BE2C (cell line): ENCODE measurements around the gene OTUB2.

Experiments
- DNase-seq: peaks from one replicate; pipeline ENCODE4 v3.0.0-alpha.2; 2020
- H3K27me3 ChIP-seq: fragments of 250-450 bp; sonication (Bioruptor Pico); 2 replicates; pipeline ENCODE4 v1.5.1; 2020; ENCODE audit warnings: mild to moderate bottlenecking
- H3K36me3 ChIP-seq: fragments of 250-450 bp; sonication (Bioruptor Pico); 2 replicates; pipeline ENCODE4 v1.5.1; 2020; ENCODE audit warnings: mild to moderate bottlenecking
- H3K4me1 ChIP-seq: fragments of 250-450 bp; sonication (Bioruptor Pico); 2 replicates; pipeline ENCODE4 v1.5.1; 2020
- H3K4me3 ChIP-seq: 2 replicates; pipeline ENCODE4 v1.5.1; 2011; ENCODE audit warnings: low read depth, low read length
- H3K9me3 ChIP-seq: fragments of 250-450 bp; sonication (Bioruptor Pico); 2 replicates; pipeline ENCODE4 v1.5.1; 2020
- TF ChIP-seq, protein P1 (sequence below): IDR thresholded peaks from 2 replicates; pipeline ENCODE4 v1.5.1; 2012; ENCODE audit warnings: mild to moderate bottlenecking, low read depth, low read length

The OTUB2 gene

GRCh38 chr14:93993382-93993781 is 32.8 kb upstream of the OTUB2 start:
- TF ChIP-seq, protein P1, sequence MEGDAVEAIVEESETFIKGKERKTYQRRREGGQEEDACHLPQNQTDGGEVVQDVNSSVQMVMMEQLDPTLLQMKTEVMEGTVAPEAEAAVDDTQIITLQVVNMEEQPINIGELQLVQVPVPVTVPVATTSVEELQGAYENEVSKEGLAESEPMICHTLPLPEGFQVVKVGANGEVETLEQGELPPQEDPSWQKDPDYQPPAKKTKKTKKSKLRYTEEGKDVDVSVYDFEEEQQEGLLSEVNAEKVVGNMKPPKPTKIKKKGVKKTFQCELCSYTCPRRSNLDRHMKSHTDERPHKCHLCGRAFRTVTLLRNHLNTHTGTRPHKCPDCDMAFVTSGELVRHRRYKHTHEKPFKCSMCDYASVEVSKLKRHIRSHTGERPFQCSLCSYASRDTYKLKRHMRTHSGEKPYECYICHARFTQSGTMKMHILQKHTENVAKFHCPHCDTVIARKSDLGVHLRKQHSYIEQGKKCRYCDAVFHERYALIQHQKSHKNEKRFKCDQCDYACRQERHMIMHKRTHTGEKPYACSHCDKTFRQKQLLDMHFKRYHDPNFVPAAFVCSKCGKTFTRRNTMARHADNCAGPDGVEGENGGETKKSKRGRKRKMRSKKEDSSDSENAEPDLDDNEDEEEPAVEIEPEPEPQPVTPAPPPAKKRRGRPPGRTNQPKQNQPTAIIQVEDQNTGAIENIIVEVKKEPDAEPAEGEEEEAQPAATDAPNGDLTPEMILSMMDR: no peak
- no peaks in the 10 kb centered on the region for H3K27me3 ChIP-seq
- no peaks in the 10 kb centered on the region for H3K4me1 ChIP-seq
- H3K4me3 ChIP-seq: no peak overlapping the region
- no peaks in the 10 kb centered on the region for H3K9me3 ChIP-seq
- no peak for DNase-seq
- H3K36me3 ChIP-seq: no peaks in the 10 kb centered on the region

DNA sequence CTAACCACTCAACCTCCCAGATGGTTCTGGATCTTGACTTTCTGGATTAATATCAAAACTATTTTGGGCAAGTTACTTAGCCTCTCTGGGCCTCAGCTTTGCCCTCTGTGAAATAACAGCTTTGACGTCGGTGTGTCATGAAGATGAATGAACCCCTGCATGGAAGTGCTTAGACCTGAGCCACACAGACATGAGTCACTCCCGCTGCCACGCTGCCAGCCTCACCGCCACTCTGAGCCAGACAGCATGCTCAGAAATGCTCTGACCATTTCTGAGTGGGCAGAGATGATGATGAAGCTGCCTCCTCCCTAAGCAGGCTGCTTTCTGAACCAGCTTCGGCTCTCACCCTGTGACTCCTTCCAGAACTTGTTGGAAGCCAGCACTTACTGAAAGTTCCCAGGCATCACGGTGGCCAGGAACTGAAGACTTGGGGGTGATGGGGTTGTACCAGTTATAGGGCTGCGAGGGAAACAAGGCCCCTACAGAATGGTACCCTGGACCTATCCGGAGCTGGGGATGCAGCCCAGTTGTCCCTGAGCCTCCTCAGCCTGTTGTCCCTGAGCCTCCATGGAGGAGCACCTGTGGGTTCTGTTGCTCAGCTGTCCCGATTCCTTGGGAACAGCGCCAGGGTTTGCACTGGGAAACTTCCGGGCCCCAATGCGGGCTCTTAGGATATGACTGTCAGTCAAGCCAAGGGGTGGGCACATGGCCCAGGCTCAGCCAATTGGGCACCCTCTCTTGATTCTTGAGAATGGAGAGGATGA is 31.0 kb upstream of the OTUB2 start:
- H3K36me3 ChIP-seq: no peaks in the 10 kb centered on the region
- no peaks in the 10 kb centered on the region for H3K9me3 ChIP-seq
- no peak for DNase-seq
- H3K4me1 ChIP-seq: no peaks in the 10 kb centered on the region
- no peak overlapping the region for H3K4me3 ChIP-seq
- TF ChIP-seq, protein P1: no peak
- H3K27me3 ChIP-seq: no peaks in the 10 kb centered on the region

- H3K27me3 ChIP-seq: no peaks in the 10 kb centered on the region
- H3K4me1 ChIP-seq: no peaks in the 10 kb centered on the region
- H3K36me3 ChIP-seq: no peaks in the 10 kb centered on the region
- no peak overlapping the region for H3K4me3 ChIP-seq
- TF ChIP-seq, protein P1: no peak
- no peak for DNase-seq
- no peaks in the 10 kb centered on the region for H3K9me3 ChIP-seq
Measured at GRCh38 chr14:93996130-93996695, 29.9 kb upstream of the OTUB2 start.

GRCh38 chr14:93997082-93997481 is 29.1 kb upstream of the OTUB2 start, which contains the start of gene CCDC197:
TSS of gene CCDC197 (plus strand) at chr14:93997301. CDS start at chr14:93998132, 831 bp downstream.
- Histone ChIP-seq H3K27me3 (no peaks in the 10 kb centered on the region), H3K9me3 (no peaks in the 10 kb centered on the region), H3K36me3 (no peaks in the 10 kb centered on the region), H3K4me1 (no peaks in the 10 kb centered on the region), H3K4me3 (no peak within 1 kb of the TSS)
- no peak for DNase-seq
- TF ChIP-seq, protein P1: no peak

- Histone ChIP-seq H3K4me1 (no peaks in the 10 kb centered on the region), H3K36me3 (no peaks in the 10 kb centered on the region), H3K4me3 (no peak overlapping the region), H3K27me3 (no peaks in the 10 kb centered on the region), H3K9me3 (no peaks in the 10 kb centered on the region)
- no peak for DNase-seq
- TF ChIP-seq, protein P1: no peak
Measured at GRCh38 chr14:93997916-93998870, 27.9 kb upstream of the OTUB2 start.
